Measurements from ENCODE around the gene ARHGEF38.

Gene ARHGEF38

GRCh38 chr4:105619188-105619931 lies 66.9 kb downstream of the ARHGEF38 start:
- DNase-seq = no peak

DNA sequence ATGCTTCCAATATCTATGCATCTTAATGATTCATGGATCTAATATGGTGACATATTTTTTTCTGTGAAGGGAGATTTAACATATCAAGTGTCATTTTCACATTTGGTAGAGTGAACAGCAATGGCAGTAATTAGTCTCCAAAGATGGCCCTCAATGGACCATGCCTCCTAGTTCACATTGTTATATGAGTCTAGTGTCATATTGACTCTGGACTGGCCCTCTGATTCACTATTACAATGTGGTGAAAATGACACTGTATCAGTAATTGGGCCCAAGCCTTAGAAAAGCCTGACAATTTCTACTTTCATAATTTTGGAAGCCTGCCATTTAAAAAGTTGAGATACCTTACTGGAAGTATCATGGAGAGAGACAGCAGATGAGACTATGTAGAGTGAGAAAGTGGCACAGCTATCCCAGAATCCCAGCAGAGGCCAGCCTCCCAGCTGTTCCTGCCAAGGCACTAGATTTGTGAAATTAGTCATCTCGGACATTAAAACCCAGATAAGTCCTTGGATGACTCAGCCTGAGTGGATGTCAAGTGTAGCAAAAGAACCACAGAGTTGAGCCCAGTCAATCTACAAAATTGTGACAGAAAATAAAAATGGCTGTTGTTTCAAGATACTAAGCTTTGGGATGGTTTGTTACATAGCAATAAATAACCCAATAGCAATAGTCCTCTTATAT lies 68.4 kb downstream of the ARHGEF38 start:
- no peak for DNase-seq

- no peak for DNase-seq
Measured at GRCh38 chr4:105622269-105622668, 69.8 kb downstream of the ARHGEF38 start.

DNA sequence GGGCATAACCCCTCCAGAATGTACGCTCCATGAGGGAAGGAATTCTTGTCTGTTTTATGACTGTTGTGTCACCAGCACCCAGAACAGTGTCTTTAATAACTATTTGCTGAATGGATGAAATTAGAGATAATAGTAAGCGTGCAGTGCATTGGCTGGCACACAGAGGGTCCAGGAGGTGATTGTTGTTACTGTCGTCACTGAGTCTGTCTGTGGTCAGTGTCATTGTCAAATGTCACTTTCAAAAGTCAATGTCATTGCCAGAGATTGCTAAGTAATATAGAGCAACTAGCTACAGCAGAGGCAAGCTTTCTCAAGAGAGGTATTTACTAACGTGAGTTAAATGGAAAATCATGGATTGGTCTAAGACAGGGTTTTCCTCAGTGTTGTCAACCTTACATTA lies 70.7 kb downstream of the ARHGEF38 start:
- no peak for DNase-seq

DNA sequence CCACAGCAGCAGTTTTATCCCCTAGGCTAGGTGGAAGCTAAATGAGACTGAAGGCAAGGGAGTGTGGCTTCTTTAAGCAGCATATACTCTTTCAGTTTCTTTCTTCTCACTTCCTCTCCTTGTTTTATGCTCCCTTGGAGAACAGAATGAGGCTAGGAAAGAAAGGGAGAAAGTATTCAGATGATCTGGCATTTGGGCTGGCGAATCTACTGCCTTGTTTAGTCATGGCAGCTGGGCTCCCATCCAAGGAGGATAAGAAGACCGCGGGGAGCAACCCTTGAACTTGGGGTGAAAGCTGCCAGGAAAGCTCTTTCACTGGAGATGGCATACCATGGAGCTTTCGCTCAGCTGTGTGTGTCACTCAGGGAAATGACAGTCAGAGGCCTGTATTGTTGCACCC lies 72.1 kb downstream of the ARHGEF38 start:
- DNase-seq = no peak

- no peak for DNase-seq
Measured at GRCh38 chr4:105625214-105625613, 72.8 kb downstream of the ARHGEF38 start.

DNA sequence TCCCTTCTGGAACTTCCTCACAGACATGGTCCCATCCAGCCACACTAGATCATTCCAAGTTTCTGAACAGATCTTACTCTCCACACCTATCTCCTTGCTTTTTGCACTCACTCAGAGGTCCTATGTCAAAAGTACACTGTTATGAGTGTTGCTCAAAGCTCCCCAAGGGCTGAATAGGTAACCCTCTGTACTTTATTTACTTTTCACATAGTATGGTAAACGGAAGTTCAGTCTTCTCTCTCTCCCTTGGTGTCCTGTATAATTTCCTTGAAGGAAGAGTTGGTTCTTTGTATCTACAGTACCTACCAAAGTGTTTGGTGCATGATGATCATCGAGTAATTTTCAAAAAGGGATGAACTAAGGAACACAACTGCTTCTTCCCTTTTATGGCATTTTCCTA lies 74.4 kb downstream of the ARHGEF38 start:
- DNase-seq = no peak

GRCh38 chr4:105627620-105628019 lies 75.2 kb downstream of the ARHGEF38 start:
- no peak for DNase-seq

- no peak for DNase-seq
Measured at GRCh38 chr4:105630670-105631655, 78.5 kb downstream of the ARHGEF38 start.

DNA sequence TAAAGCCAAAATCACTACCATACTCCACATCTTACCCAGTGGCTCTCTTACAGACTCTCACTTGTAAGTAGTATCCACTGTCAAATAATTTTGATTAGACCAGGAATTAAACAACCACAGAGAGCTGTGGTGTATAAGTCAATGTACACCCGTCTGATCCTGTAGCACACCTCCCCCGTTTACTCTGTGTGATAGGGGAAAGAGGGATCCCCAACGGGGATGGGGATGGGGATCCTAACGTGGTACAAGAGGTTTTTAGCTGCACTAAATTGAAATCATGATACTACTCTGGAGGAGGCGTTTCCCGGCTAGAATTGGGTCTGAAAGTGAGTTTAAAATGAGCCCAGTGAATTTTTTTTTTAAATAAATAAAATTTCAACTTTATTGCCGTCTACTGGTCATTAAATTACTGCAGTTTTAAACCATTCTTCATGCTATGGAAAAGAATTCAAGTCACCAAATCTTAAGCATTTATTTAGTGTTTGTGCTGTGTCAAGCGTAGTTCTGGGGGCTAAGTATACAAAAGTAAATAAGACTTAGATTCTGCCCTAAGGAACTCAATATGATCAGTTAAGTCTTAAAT lies 79.5 kb downstream of the ARHGEF38 start:
- no peak for DNase-seq

DNA sequence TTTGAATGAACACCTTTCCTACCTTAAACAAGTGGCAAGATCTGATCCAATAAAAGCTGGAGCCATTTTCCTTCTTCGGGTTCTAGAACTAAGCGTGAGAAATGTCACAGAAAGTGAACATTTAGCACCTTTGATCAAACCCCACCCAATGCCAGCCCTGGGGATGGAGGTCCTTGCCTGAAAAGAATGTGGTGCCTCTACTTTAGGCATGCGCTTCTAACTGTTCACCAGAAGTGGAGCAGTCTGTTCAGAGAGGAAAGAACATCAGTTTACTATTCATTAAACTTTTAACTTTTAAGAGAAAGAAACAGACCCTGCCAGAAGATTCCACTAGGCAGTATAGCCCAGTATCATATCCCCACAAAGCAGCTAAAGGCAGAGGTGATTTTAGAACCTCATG lies 80.2 kb downstream of the ARHGEF38 start:
- no peak for DNase-seq

GRCh38 chr4:105633241-105633640 lies 80.8 kb downstream of the ARHGEF38 start:
- no peak for DNase-seq

GRCh38 chr4:105634402-105635080 lies 82.1 kb downstream of the ARHGEF38 start:
- no peak for DNase-seq

DNA sequence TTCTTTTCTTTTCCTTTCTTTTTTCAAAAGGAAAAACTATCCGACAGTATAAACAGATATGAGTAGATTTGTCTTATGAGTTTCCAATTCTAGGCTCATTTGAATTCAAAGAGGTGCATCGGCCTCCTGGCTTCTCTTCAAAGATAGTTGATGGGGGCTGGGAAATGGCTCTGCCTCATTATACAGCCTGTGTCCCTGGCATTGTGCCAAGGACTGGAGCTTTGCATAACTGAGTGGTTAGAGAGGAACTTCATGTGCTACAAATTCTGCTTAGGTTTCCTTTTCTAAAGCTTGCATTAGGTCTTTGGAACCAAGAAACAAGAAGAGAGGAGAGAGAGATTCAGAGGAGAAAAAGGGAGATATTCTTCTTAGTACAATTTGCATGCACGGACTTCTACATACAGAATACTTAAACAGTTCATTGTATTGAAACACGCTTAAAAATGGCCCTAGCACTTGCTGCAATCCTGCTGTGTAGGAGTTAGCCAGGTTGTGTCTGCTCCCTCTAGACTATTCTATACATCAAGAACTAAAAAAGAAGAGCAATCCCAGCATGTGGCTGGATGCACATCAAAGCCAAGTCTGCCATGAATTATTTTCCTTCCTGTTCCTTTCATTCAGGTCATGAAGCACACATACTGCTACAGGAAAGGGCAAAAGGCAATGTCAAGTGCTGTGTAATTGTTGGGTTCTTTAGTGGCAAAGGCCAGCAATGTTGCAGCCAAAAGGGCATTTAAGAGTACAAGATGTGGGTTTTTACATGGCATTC lies 85.2 kb downstream of the ARHGEF38 start:
- DNase-seq = no peak

DNA sequence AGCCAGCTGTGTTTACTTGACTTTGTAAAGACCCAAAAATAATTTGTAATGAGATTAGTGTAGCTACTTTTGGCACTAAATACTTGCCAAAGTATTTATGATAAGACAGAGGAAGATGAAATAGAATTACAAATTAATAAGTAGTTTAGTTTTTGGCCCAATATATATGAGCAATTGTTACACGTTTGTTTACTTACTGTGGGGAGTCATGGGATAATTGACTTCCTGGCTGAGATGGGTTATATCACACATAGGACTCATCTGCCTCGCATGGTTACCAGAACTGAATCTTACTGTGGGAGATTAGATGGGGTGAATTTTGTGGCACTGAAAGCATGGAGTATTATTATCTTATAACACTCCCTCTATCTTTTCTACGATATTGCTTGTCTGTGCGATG lies 89.4 kb downstream of the ARHGEF38 start:
- DNase-seq = no peak

- no peak for DNase-seq
Measured at GRCh38 chr4:105644257-105644656, 91.8 kb downstream of the ARHGEF38 start.

GRCh38 chr4:105645440-105645839 lies 93.0 kb downstream of the ARHGEF38 start:
- DNase-seq = no peak

GRCh38 chr4:105650190-105650589 lies 97.8 kb downstream of the ARHGEF38 start:
- DNase-seq = no peak

- DNase-seq = no peak
Measured at GRCh38 chr4:105651884-105652283, 99.5 kb downstream of the ARHGEF38 start.

GRCh38 chr4:105652286-105652888 lies 100.0 kb downstream of the ARHGEF38 start:
- DNase-seq = no peak

- DNase-seq = no peak
Measured at GRCh38 chr4:105657117-105657765, 104.8 kb downstream of the ARHGEF38 start.
